Esophagus (tissue), 2 donors: Measurements from ENCODE around the gene DISP3. TPM values are rescaled to one million over a fixed set of nuclear protein-coding genes. Genes with fewer than 3 reads are reported as not detected.
"Not testable (repeated sequence)": the region's sequence is repeated elsewhere in the genome, so short reads cannot be mapped to it uniquely, and the experiment has no call there.

Source experiments
- H3K27ac ChIP-seq, 2 donors: one replicate each; pipeline ENCODE4 v1.5.1; 2013; ENCODE audit warnings: low read depth in 2 of 2, mild to moderate bottlenecking in 2 of 2, inconsistent platforms in 1 of 2, low read length in 1 of 2, moderate library complexity in 1 of 2
- H3K27me3 ChIP-seq, 2 donors: one replicate each; pipeline ENCODE4 v1.6.1; 2013; ENCODE audit warnings: low read length in 2 of 2, control low read depth in 1 of 2, mild to moderate bottlenecking in 1 of 2; ENCODE audit not compliant: insufficient read depth in 2 of 2, control insufficient read depth in 1 of 2
- H3K36me3 ChIP-seq, 2 donors: one replicate each; pipeline ENCODE4 v1.6.1; 2013; ENCODE audit warnings: low read length in 1 of 2; ENCODE audit not compliant: control insufficient read depth in 2 of 2, insufficient read depth in 2 of 2
- H3K4me1 ChIP-seq, 2 donors: one replicate each; pipeline ENCODE4 v1.6.1; 2013; ENCODE audit warnings: low read length in 1 of 2; ENCODE audit not compliant: control insufficient read depth in 2 of 2, insufficient read depth in 2 of 2
- H3K4me3 ChIP-seq, 2 donors: one replicate each; pipeline ENCODE4 v1.5.1; 2013; ENCODE audit warnings: low read length in 2 of 2, mild to moderate bottlenecking in 2 of 2, low read depth in 1 of 2, moderate library complexity in 1 of 2
- H3K9me3 ChIP-seq, 2 donors: one replicate each; pipeline ENCODE4 v1.6.1; 2013; ENCODE audit warnings: mild to moderate bottlenecking in 2 of 2, low read depth in 1 of 2, low read length in 1 of 2, moderate library complexity in 1 of 2; ENCODE audit not compliant: control insufficient read depth in 2 of 2, insufficient read depth in 1 of 2
- WGBS, 2 donors: extraction: QIAGEN DNeasy Blood & Tissue Kit; methylation state at CpG; one replicate each; pipeline ENCODE4 v1.1.7; 2013; 5-methylcytosine and 5-hydroxymethylcytosine counted together
- polyA plus RNA-seq, 2 donors: library from polyadenylated mRNA; stranded (reverse); fragments of 200-250 nt; gene quantifications; one replicate each; pipeline ENCODE4 v1.2.3, GENCODE V29; 2013
- donor health status: healthy with polysubstance abuse.
- donor health status: Bipolar disorder and iron deficiency.

Gene DISP3
- polyA plus RNA-seq, 2 donors: not detected

DNA sequence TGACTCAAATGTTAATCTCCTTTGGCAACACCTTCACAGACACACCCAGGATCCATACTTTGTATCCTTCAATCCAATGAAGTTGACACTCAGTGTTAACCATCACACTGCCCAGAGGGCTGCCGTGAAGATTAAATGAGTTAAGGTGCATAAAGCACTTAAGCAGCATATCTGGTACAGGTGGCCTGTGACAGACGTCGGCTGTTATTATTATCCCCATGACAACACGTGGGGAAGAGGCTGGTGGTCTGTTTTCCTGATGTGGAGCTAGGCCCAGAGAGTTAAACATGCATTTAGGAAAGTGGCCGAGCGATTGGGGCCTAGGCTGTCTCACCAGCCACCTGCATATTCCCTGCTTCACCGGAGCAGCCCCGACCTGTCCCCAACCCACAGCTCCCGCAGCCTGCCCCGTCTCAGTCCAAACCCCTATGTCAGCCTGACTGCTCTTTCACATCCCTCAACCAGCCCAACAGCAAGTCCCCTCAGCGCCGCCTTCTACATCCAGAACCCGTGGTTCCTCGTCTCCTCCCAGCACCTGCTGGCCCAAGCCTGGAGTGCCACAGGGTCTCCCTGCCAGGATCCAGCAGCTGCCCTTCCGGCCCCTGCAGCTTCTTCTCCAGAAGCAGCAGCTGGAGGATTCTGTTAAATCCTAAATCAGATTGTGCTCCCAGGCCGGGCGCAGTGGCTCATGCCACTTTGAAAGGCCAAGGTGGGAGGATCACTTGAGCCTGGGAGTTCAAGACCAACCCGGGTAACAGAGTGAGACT is 97.3 kb downstream of the DISP3 start:
- Histone ChIP-seq H3K36me3 (no peaks in the 10 kb centered on the region), H3K27ac (no peak overlapping the region), H3K4me1 (no peaks in the 10 kb centered on the region), H3K27me3 (peaks cover 0 to 5% of the 10 kb centered on the region in 2 donors), H3K4me3 (no peak overlapping the region), H3K9me3 (no peaks in the 10 kb centered on the region)
- 74 to 77% methylated on average over 18 of the region's 18 CpGs for WGBS, 2 donors

DNA sequence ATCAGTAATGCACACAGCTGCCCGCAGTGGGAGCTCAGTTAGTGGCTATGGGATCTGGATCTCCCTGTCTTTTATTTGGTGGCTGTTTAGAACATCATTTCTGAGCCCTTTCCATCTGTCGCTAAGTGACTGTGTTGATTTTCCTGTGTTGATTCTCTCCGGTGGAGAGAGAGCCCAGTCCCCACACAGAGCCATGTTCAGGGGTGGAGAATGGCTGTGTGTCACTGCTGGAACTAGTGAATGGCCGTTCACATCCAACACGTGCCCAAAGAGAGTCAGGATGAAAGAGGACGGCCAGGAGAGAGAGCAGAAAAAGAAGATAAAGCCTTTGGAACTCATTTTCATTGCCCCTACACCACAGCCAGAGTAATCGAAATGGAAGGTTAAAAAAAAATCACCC is 99.0 kb downstream of the DISP3 start:
- Histone ChIP-seq H3K4me3 (no peak overlapping the region), H3K4me1 (no peaks in the 10 kb centered on the region), H3K27ac (no peak overlapping the region), H3K27me3 (peaks cover 0 to 5% of the 10 kb centered on the region in 2 donors), H3K36me3 (no peaks in the 10 kb centered on the region), H3K9me3 (no peaks in the 10 kb centered on the region)
- 46 to 60% methylated on average over 7 of the region's 7 CpGs for WGBS, 2 donors

DNA sequence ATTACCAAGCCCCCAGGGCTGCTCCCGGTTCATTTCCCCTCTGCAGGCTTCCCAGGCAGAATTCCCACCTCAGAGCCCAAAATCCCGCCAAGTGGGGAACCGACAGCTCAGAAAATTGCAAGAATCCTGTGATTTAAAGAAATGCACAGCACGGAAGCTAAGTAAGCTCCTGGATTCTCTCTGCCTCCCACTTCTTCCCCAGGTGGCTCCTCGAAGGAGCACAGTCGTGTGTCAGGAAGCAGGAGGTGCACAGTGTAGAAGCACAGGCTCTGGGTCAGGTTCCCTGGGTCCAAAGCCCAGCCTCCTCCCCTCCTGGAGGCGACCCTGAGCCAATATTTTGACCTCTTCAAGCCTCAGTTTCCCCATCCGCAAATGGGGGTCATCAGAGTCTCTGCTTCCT is 100.6 kb downstream of the DISP3 start:
- Histone ChIP-seq H3K9me3 (no peaks in the 10 kb centered on the region), H3K36me3 (no peaks in the 10 kb centered on the region), H3K4me3 (no peak overlapping the region), H3K27me3 (peaks cover 0 to 5% of the 10 kb centered on the region in 2 donors), H3K27ac (no peak overlapping the region), H3K4me1 (no peaks in the 10 kb centered on the region)
- 52 to 57% methylated on average over 8 of the region's 8 CpGs for WGBS, 2 donors

DNA sequence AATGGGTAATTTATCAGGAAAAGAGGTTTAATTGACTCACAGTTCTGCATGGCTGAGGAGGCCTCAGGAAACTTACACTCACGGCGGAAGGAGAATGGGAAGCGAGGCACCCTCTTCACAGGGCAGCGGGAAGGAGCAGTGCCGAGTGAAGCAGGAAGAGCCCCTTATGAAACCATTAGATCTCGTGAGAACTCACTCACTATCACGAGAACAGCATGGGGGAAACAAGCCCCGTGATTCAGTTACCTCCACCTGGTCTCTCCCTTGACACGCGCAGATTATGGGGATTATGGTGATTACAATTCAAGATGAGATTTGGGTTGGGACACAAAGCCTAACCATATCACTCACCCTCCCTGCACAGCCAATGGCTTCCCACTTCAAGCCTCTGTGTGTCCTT is 101.1 kb downstream of the DISP3 start:
- H3K9me3 ChIP-seq, H3K27me3 ChIP-seq: not testable (repeated sequence)

DNA sequence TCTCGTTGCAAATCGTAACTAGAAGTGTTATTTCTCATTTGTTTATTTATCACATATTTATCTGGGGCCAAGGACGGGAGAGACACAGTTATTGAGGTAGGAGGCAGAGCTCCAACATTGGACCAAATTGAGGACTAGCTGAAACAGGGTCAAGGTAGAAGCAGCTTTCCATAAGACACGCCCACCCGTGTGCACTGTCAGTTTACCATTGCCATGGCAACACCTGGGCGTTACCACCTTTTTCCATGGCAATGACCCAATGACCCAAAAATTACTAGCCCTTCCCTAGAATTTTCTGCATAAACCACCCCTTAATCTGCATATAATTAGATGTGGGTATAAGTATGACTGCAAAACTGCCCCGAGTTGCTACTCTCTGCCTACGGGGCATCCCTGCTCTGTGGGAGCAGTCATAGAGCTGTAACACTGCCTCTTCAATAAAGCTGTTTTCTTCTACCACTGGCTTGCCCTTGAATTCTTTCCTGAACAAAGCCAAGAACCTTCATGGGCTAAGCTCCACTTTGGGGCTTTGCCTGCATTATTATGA is 102.6 kb downstream of the DISP3 start:
- no peaks in the 10 kb centered on the region for H3K4me1 ChIP-seq
- peaks cover 0 to 5% of the 10 kb centered on the region in 2 donors for H3K27me3 ChIP-seq
- 54 to 59% methylated on average over 8 of the region's 8 CpGs for WGBS, 2 donors
- H3K4me3 ChIP-seq: no peak overlapping the region
- no peak overlapping the region for H3K27ac ChIP-seq
- H3K36me3 ChIP-seq: no peaks in the 10 kb centered on the region
- H3K9me3 ChIP-seq: no peaks in the 10 kb centered on the region

More for the DNA sequence above, 101.1 kb downstream of the DISP3 start:
- not testable (repeated sequence) for H3K36me3 ChIP-seq, H3K4me3 ChIP-seq, H3K4me1 ChIP-seq, H3K27ac ChIP-seq
- 52 to 59% methylated on average over 10 of the region's 10 CpGs for WGBS, 2 donors

DNA sequence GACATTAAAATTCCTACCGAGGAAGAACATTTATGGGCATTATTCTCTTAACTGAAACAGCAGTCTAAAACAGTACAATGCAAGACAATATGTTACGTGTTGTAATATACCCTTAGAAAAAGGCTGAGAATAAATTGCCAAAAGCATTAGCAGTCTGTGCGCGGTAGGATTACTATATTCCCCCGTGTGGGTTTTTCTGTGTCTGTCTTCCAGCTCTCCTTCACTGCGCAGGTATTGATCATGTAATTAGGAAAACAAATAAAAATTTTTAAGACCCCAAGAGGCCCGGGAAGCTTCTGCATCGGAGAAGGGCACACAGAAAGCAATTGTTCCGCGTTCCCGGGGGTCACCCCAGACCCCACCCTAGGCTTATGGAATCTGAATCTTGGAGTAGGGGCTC is 106.4 kb downstream of the DISP3 start:
- whole genome bisulfite sequencing, 2 donors: 75 to 87% methylated on average over 11 of the region's 11 CpGs
- peaks cover 2% of the 10 kb centered on the region in 2 donors for H3K9me3 ChIP-seq
- peaks cover 0 to under 1% of the 10 kb centered on the region in 2 donors for H3K27me3 ChIP-seq
- H3K4me3 ChIP-seq: no peak overlapping the region
- H3K36me3 ChIP-seq: no peaks in the 10 kb centered on the region
- no peaks in the 10 kb centered on the region for H3K4me1 ChIP-seq
- no peak overlapping the region for H3K27ac ChIP-seq

Other genes with a start within 250 kb of the DISP3 start
- 10 to 100 TPM; 16.0 to 17.7 TPM for gene MTOR, start 216.6 kb upstream of the DISP3 start, polyA plus RNA-seq
- gene UBIAD1, start 206.0 kb upstream of the DISP3 start, polyA plus RNA-seq: 1 to 10 TPM; 3.0 to 6.6 TPM
- gene FBXO2, start 175.3 kb downstream of the DISP3 start, polyA plus RNA-seq: 1 to 10 TPM; 7.6 to 8.5 TPM
- gene FBXO44, start 175.7 kb downstream of the DISP3 start, polyA plus RNA-seq: 10 to 100 TPM in 1 of 2 donors, 1 to 10 TPM in 1; 9.0 to 16.2 TPM
- gene FBXO6, start 185.0 kb downstream of the DISP3 start, polyA plus RNA-seq: 10 to 100 TPM in 1 of 2 donors, 1 to 10 TPM in 1; 6.1 to 10.3 TPM
- 10 to 100 TPM in 1 of 2 donors, 1 to 10 TPM in 1; 8.1 to 18.5 TPM for gene MAD2L2, start 202.0 kb downstream of the DISP3 start, polyA plus RNA-seq
- under 1 TPM; 0.01 to 0.02 TPM for gene DRAXIN, start 212.6 kb downstream of the DISP3 start, polyA plus RNA-seq